Adrenal gland (tissue), 5 donors: ENCODE results near the gene GALNT12.

Experiments
- POLR2A ChIP-seq, 2 donors: fragments of 450-650 bp; IDR thresholded peaks; one replicate each; pipeline ENCODE4 v1.6.1; 2017; ENCODE audit warnings: antibody characterized with exemption in 2 of 2, mild to moderate bottlenecking in 2 of 2, moderate library complexity in 1 of 2
- TF ChIP-seq, protein P1 (sequence below), 6 experiments: fragments of 450-650 bp in 4 of 6; fragments of 200-600 bp in 2 of 6; sonication (generic) in 1 of 6; IDR thresholded peaks; 1 replicate in 5 of 6; 2 replicates in 1 of 6; pipeline versions ENCODE4 v1.5.1 to v1.8.0; 2016 to 2021; ENCODE audit warnings: antibody characterized with exemption in 6 of 6, mild to moderate bottlenecking in 2 of 6, moderate library complexity in 1 of 6
- donor health status: DM: no; HTN: no; CAD: no.

DNA sequence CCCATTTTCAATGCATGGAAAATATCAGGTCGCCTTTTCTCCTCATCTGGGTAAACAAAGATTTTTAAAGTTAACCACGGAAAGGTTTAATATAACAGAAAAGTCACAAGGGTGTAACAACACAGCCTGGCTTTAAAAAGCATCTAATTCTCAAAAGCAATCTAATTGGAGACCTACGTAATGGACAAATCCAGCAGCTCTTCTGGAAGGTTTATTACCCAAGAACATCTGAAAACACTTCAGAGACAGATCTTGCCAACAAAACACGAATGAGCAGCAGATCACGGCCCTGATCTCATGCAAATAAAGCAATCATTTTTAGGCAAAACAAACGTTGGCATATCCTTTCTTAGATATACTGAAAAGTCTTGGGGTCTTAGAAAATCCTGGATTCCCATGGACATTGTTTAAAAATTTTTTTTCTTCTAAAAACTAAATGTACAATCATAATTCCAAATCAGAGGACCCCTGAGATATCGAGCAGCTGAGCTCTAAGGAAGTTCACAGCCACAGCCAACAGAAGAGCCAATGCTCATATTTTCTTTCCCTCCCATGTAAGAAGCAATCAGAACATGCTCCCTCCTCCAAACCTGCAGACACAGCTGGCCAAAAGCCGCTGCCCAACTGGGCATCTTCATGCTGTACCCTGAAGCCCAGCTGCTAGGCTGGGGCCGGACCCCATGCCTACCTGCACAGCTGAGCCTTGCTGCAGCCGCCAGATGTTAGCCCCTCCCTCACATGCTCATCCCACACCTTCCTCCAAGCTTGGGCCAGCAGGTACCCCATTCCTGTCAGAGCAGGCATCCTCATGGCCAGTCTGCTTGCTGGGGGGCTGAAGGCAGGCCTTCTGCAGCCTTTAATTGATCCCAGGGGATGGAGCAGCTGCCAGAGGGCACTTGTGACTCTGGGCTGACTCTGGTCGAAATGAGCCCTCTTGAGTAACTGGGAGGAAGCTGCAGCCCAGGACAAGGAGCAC, 22.4 kb upstream of the GALNT12 start:
- TF ChIP-seq POLR2A (IDR thresholded peaks at IDR 0.05), result no peak
- TF ChIP-seq, protein P1, sequence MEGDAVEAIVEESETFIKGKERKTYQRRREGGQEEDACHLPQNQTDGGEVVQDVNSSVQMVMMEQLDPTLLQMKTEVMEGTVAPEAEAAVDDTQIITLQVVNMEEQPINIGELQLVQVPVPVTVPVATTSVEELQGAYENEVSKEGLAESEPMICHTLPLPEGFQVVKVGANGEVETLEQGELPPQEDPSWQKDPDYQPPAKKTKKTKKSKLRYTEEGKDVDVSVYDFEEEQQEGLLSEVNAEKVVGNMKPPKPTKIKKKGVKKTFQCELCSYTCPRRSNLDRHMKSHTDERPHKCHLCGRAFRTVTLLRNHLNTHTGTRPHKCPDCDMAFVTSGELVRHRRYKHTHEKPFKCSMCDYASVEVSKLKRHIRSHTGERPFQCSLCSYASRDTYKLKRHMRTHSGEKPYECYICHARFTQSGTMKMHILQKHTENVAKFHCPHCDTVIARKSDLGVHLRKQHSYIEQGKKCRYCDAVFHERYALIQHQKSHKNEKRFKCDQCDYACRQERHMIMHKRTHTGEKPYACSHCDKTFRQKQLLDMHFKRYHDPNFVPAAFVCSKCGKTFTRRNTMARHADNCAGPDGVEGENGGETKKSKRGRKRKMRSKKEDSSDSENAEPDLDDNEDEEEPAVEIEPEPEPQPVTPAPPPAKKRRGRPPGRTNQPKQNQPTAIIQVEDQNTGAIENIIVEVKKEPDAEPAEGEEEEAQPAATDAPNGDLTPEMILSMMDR (IDR thresholded peaks at IDR 0.05), result no peak
